HUDEP-2 (cell line): ENCODE measurements around the gene NEDD9.

Experiments
- DNase-seq, 76 experiments: peaks; one replicate each; lab custom pipeline; 2025; ENCODE audit not compliant: unreplicated experiment in 76 of 76; lab: John Stamatoyannopoulos, UW

Gene NEDD9

DNA sequence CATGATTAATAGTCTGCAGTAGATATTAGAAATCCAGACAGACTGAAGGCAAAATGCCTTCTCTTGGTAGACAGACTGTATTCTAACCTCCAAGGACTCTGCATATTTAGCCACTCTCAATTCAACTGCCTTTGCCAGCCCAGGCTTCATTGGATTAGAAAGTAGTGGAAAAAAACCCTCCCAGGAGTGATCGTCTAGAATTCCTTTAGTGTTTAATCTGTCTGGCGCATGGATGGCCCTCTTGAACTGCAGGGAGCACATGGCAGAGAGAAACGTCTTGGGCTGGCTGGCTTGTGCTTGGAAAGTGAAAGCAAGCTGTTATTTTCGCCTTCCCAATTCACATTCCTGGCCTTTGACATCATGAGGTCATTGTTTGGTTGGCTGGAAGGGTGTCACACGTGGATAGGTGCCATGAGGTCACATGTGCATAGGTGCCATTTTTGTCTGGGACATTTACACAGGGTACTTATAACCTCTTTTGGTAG, 30.9 kb upstream of the NEDD9 start:
- no peak for DNase-seq

DNA sequence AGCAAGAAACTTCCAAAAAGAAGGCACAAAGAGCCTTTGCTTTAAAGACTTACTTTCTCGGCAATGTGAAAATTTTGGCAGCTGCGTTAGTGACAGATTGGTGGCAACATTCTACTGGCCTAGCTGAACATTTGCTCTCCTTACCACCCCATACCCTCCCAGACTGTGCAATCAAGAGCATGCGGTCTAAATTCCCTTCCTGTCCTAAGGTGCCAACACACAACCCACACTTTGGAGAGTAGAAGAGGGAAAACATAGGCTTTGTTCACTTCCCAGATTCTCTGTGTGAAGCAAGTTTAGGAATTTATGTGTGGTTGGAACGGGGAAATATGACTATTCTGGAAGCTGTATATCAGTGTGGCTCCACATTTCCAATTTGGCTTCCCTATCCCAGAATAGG, 29.8 kb upstream of the NEDD9 start:
- no peak for DNase-seq

DNA sequence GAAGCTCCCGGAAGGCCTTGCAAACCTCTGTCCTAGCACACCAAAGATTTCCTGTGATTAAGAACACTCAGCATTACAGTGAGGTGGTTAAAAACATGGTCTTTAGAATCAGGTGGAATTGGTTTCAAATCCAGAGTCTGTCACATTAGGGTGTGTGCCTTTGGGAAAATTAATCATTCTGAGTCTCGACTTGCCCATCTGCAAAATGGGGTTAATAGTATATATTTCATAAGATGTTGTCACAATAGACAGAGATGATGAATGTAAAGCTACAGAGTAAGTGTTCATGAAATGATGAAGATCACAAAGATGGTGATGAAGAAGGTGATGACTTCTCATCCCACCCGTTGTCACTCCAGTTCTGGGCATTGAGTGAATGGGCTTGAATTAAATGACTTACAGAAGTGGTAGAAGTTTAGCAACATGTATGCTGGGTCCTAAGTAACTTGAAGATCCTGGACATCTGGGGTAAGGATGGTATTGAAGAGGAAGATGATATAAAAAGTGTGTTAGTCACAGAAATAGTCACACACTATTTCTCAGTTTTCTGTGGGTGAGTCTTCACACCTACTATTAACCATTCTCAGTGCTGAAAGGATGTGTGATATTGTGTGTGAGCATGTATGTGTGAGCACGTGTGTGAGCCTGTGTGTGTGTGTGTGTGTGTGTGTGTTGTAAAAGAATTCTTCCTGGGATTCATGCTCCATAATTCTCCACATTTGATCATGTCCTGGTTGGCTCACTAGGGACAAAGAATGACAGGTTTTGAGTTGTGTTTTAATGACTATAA, 28.0 kb upstream of the NEDD9 start:
- no peak for DNase-seq

DNA sequence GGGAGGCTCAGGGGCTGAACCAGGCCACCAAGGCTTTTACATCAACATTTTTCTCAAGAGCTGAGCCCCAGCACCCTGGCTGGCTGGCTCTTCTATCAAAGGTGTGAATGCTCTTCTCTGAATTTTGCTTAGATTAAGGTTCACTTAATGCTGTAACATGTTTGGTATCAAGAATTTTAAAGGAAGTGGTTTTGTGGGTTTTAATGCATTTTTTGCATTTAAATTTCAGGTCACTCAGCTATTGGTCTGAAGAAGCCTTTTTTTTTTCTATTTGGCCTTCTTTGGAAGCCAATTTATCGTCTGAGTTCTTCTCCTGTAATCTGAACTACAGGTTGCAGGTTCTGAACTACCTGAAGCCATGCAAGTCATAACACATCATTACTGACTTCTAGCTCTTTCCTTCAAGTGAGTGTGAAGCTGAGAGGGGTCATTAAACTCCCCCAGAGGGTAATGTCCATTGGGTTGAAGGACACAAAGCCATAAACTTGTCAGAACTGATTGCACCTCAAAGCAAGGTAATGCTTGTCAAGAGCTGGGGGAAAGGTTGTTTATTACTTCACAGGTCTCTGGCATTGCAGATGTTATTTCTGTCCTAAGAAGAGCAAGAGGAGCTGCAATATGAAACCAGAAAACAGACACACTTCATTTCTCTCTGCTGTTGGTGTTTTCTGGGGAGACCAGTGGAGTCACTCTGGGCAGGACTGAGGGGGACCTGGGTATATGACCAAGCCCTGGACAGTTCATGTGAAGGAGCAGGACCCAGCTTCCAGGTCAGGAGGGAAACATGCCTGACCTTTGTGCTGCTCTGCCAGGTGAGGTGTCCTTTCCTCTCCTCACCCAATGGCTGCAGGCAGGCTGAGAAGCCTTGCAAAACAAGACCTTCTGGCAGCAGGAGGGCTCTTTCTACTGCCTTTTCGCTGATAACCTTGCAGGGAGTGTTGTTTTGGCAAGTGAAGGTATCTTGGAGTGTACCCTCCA, 26.1 kb upstream of the NEDD9 start:
- DNase-seq, result peak in 1 of 76 experiments; percentile 2

DNA sequence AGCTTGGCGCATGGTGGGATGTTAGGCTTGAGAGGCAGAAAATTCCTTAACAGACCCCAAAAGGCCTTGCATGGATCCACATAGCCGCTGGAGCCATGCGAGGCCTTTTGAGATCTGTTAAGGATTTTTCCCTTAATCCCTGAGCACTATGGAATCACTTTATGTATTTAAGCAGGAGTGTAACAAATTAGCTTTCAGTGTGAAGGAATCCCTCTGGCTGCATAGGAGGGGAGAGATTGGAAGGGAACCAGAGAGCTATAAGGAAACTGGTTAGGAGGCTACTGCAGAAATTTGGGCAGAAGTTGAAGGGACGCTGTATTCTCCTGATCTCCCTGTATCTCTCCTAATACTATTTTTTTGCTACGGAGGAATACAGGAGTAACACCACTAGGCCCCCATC, 23.1 kb upstream of the NEDD9 start:
- DNase-seq, result no peak

DNA sequence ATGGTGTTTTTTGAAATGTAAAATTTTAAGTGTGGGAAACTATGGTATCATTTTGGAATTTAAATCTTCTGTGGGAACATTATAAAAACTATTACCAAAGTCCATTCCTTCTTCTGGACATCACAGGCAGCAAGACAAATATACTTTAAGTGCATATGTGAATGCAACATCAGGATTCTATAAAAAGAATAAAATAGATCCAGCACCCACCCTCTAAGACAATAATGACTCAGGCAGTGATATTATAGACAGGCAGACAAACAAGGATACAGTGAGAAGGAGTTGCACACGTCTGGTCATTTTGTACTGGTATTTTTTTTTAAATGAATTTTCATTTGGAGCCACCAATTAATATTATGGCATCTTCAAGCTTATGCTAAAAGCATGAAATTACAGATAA, 21.1 kb upstream of the NEDD9 start:
- no peak for DNase-seq

DNA sequence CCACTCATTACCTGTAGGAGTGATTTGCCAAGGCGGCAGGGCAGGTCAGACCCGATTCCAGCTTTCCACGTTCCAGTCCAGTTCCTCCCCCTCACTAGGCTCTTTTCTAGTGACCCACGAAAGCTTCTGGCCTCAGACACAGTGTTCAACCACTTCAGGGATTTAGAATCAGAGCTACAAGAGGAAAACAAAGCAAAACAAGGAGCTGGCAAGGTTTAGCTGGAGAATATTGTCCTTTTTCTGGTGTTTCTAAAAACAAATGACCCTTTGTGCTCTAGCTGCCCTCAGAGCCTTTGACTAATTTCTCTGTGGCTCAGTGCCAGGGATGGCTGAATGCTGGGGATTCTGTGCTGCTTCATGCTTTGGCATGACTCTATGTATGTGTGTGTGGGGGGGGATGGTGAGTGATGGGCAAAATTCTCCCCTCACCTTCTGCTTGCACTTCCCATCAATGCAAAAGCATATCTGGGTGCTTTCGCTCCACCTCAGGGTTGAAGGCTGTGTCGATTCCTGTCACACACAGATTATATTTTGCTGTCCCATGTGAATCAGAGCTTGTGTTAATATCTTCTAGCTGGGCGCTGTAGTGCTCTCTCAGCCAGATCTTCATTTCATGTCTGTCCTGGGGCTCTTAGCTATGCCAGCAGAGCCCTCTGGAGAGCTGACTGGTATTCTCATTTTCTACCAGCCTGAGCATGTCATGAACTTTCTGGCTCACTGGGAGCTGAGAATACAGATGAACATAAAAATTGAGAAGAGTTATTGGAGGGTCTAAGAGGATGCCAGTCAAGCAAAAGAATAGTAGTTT, 19.3 kb upstream of the NEDD9 start:
- DNase-seq, result no peak

DNA sequence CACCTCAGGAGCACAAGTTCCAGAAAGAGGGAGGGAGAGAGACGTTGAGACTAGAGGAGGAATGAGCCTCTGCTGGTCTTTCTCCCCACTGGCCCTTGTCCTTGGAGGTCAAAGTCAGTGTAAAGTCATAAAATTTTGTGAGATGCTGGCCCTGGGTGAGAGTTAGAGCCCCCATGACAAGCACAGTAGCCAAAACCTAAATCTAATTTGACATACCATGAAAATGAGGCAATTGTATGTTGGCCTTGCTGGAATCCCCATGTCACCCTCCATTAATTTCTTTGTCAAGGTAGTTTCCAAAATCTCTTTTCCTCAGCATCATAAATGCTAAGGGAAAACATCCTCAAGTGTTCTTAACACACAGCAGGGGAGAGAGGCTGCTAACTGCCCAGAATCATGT, 17.6 kb upstream of the NEDD9 start:
- DNase-seq, result no peak

DNA sequence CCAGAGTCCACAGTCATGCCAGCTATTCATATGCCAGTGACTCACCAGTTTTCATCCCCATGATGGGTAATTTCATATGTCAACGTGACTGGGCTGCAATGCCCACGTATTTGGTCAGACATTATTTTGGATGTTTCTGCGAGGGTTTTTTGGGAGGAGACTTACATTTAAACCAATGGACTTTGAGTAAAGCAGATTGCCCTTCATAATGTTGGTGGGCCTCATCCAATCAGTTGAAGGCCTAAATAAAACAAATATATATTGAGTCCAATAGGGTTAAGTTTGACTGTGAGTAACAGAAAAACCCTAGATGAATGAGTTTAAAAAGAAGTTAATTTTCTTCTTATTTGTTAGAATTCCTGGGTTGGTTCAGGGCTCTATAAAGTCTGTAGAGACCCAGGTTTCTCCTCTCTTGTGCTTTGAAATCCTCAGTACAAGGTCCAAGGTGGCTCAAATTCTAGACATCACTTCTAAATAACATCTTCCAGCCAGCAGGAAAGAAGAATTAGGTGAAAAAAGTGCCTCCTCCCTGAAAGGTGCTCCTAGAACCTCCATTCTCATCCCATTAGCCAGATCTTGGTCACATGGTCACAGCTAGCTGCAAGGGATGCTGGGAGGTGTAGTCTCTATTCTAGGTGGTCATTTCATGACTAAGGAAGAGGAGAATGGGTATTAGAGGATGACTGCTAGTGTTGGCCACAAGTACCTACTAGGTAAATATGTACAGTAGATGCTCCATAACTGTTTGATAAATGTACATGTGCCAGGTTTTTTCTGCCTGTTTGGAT, 16.7 kb upstream of the NEDD9 start:
- no peak for DNase-seq

DNA sequence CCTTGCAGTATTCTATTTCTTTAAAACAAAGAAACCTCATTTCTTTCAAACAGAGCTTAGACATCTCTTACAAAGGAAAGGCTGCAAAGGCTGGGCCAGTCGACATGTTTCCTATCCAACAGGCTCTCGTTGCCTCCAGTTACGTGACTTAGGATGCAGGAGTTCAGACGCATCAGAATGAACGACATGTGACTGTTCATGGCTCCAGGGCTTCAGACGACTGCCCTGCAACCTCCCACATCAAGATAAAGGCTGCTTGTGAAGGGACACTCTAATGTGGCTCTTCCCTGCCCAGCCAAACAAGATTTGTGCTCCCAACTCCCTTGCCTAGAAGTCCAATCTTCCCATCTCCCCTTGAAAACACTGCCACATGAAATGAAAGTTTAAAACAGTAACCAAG, 14.3 kb upstream of the NEDD9 start:
- no peak for DNase-seq

DNA sequence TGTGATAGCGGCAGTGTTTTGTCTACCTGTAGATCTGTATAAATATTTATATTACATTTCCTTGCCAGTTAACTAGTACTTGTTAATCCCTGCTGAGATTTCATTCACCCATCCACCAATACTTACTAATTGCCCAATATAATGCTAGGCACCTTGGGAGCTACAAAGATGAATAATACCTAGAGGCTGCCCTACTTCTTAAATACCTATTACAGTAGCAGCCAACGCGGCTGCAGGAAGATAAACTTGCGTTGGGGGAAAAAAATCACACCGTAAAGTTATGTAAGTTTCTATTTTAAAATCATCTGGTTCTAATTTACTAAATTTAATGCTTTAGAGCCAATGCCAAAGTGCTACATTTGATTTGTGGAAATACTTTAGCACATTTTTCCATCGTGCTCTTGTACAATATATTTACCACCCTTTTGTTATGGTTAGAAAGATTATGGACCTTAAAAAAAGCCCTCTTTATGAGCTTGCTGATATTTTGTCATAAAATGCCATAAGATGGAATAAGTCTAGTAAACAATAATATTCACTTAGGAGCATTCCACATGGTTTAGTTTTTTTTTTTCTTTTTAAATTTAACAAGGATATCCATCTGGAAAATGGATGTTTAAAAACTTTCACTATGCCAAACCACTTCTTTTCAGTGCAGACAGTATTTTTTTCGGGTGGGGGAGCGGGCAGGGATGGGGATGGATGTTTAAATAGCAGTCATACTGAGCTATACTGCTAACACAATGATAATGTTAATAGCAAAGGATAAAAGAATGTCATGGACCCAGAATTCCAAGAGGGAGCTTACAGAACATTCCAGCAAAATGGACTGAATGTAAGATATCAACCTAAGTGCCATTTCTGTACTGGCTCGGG, 13.2 kb upstream of the NEDD9 start:
- DNase-seq, result no peak

DNA sequence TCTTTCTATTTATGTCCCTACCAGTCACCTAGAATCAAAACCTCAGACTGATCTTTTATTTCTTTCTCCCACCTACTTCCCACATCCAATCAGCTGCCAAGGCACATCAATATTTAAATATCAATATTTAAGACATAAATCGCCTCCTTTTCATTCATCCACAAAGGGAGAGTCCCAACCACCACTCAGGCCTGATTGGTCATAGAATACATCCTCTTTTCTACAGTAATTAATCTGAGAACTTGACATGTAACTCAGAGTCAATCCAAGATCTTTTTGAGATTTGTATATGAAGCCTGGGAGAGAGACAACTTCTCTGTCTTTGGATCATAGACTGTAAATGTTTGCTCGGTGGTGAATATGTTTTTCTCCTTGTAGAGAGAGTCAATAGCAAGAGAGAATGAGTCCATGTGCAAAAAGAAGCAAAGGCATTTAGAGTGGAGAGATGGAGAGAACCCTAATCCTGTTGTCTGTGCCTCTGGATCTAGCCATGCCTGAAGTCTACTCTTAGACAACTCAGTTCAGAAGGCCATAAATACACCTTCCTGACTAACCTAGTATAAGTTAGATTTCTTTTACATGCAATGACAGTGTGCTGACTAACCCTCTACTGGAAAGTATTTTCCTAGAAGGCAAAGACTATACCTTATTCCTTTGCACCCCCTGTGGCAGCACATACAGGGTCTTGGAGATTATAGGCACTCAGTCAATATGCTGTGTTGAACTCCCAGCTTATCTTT, 12.1 kb upstream of the NEDD9 start:
- DNase-seq, result no peak

DNA sequence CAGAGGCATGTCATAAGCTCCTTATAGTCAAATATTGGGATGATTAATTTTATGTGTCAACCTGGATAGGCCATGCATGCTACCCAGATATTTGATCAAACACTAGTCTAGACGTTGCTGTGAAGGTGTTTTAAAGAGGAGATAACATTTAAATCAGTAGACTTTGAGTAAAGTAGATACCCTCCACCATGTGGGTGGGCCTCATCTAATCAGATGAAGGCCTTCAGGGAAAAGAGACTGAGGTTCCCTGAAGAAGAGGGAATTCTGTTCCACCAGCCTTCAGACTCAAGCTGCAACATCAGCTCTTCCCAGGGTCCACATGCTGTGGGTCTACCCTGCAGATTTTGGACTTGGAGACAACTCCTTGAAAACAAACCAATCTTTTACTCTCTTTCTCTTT, 11.4 kb upstream of the NEDD9 start:
- no peak for DNase-seq

DNA sequence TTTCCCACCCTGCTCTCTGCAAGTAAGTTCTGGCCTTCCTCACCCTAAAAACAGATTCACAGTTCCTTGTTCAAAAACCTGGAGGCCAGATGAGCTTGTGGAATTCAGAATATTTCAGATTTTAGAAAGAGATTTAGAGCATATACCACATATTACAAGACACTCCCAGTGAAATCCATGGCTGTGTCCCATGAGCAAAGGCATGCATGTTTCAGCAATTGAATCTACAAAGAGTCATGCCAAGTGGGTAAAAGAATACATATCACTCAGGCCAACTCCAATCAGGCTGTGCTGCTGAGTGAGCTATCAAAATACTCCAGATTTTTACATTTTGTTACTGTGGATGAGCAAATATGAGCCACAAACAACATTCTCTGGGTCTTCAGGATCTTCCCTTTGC, 10.2 kb upstream of the NEDD9 start:
- no peak for DNase-seq

DNA sequence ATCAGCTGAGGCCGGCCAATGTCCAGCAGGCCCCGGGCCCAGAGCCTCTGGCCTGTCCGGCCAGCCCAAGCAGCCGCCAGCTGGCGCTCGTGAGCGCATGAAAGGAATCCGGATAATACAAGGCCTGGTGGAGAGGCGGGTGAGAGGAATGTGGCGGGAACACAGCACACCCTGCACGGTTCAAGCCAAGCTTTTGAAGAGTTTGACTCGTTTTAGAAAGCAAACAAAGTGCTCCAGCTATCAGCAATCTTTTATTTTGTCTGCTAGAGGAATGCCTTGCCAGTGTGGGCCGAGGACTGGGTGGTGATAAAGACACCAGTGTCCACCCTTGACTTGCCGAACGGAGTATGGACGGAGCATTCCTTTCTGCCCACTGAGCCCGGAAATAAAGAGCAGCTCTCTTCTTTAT, 9.3 kb upstream of the NEDD9 start:
- DNase-seq, result peak in 1 of 76 experiments; percentile 17

DNA sequence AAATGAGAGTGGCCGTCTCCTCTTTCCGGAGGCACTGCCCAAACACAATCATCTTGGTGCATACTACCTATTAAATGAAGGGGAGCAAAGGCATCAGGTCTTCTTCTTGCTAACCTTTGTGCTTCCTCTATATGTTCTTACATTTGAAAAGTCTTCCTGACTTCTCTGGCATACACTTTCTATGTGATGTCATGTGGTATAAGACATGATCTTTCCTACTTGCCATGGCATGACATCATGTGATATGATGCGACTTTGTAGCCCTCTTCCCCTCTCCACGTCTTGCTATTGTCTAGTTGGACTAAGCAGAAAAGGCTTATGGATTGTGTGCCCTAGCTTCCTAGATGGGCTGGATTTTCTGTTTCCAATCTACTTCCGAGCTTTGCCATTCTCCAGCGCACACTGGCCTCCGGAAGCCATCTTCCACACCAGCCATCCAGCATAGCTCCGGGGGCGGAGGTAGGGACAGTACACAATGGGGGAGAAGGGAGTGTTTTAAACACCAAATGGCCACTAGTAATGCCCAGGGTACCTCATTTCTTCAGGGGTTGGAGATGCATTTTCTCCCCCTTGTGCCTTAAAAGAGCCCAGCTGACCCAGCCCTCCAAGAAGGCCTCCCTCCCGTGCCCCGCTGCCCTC, 8.8 kb upstream of the NEDD9 start:
- DNase-seq, result no peak

DNA sequence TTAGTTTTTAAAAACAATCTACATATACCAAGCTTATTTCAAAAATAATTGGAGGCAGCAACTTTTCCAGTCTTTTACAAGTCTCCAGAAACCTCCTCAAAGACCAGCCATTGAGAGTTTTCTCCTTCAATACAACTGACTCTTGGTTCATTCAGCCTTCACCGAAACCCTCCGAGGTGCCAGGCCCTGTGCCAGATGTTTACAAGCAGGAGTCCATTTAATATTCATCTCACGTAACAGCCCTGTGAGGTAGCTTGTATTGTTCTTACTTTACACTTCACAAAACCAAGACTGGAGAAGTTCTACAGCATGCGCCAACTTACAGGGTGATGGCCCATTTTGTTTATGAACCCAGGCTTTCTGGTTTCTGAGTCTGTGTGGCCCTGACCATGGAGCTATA, 5.5 kb upstream of the NEDD9 start:
- no peak for DNase-seq

DNA sequence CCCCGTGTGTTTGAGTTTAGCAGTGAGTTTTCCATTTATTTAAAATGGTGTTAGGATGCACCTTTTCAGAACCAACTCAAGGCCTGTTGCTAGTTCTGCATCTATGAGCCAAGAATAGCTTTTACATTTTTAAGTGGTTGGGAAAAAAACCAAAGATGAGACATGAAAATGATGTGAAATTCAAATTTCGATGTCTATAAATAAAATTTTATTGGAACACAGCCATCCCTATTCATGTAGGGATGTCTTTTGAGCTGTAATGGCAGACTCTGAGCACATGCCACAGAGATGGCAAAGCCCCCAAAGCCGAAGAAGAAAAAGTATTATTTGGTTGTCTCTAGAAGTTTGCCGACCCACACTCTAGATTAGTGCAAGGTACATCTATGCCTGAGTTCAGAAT, 5.0 kb upstream of the NEDD9 start:
- DNase-seq, result no peak
